Panc1 (cell line): Measurements from ENCODE around the gene TRIM5. TPM values are rescaled to one million over a fixed set of nuclear protein-coding genes. Genes with fewer than 3 reads are reported as not detected.
"Not testable (repeated sequence)": the region's sequence is repeated elsewhere in the genome, so short reads cannot be mapped to it uniquely, and the experiment has no call there.

Source experiments
- ATAC-seq: fragments of 200-7000 bp; cut with Tn5 transposase; 2 replicates; pipeline ENCODE4 v1.9.1; 2020; ENCODE audit warnings: mild to moderate bottlenecking, moderate library complexity
- BruUV-seq: library from RNA; stranded (reverse); fragments of 400-500 nt; replicated peaks from 2 replicates; lab custom pipeline; 2021; lab: Mats Ljungman, UMichigan
- CTCF ChIA-PET: fragments of 300-600 bp; sonication (Branson Sonifier 250); formaldehyde crosslinking; loops from one replicate; lab custom pipeline; 2022; ENCODE audit warnings: antibody characterized with exemption; lab: Charles Lee
- POLR2A ChIA-PET: fragments of 300-600 bp; sonication (Branson Sonifier 250); formaldehyde crosslinking; loops from one replicate; lab custom pipeline; 2022; ENCODE audit warnings: antibody characterized with exemption; lab: Charles Lee
- DNase-seq: peaks from one replicate; pipeline ENCODE4 v3.0.0-alpha.2; 2010; ENCODE audit warnings: low read depth, low spot score
- H3K27ac ChIP-seq: 2 replicates; pipeline ENCODE4 v1.5.1; 2011; ENCODE audit warnings: mild to moderate bottlenecking, low read length, inconsistent platforms
- H3K27me3 ChIP-seq: fragments of 200-500 bp; sonication (Bioruptor generic); 2 replicates; pipeline ENCODE4 v1.6.0; 2014; ENCODE audit warnings: low read length, inconsistent platforms; ENCODE audit not compliant: control insufficient read depth, insufficient read depth
- H3K36me3 ChIP-seq: fragments of 200-500 bp; sonication (Bioruptor generic); 2 replicates; pipeline ENCODE4 v1.5.1; 2014; ENCODE audit warnings: inconsistent platforms, mild to moderate bottlenecking, low read length, moderate library complexity; ENCODE audit not compliant: control insufficient read depth, insufficient read depth
- H3K4me1 ChIP-seq: 2 replicates; pipeline ENCODE4 v1.5.1; 2011; ENCODE audit warnings: inconsistent platforms, mild to moderate bottlenecking, low read length, moderate library complexity; ENCODE audit not compliant: control insufficient read depth, insufficient read depth
- H3K4me3 ChIP-seq, 2 experiments: 2 replicates each; pipeline ENCODE4 v1.5.1; 2011 to 2012; ENCODE audit warnings: low read depth in 2 of 2, low read length in 2 of 2, mild to moderate bottlenecking in 2 of 2, inconsistent platforms in 1 of 2, moderate library complexity in 1 of 2
- H3K9me3 ChIP-seq: fragments of 200-500 bp; sonication (Bioruptor generic); 2 replicates; pipeline ENCODE4 v1.5.1; 2014; ENCODE audit warnings: low read depth, mild to moderate bottlenecking, inconsistent platforms, low read length, moderate library complexity; ENCODE audit not compliant: control insufficient read depth, insufficient read depth
- CTCF ChIP-seq: fragments of 450-650 bp; IDR thresholded peaks from 2 replicates; pipeline ENCODE4 v1.5.1; 2017; ENCODE audit warnings: mild to moderate bottlenecking
- POLR2AphosphoS5 ChIP-seq: IDR thresholded peaks from 2 replicates; pipeline ENCODE4 v1.6.1; 2012; ENCODE audit warnings: mild to moderate bottlenecking, low read depth, low read length, moderate library complexity
- REST ChIP-seq, 2 experiments: IDR thresholded peaks; 2 replicates each; pipeline ENCODE4 v1.6.1; 2011 to 2012; ENCODE audit warnings: low read depth in 2 of 2, control low read depth in 1 of 2, low read length in 1 of 2, mild to moderate bottlenecking in 1 of 2, moderate library complexity in 1 of 2; ENCODE audit not compliant: insufficient read depth in 1 of 2
- SIN3A ChIP-seq: IDR thresholded peaks from 2 replicates; pipeline ENCODE4 v1.6.1; 2012; ENCODE audit warnings: low read depth, mild to moderate bottlenecking, low read length, moderate library complexity, borderline replicate concordance; ENCODE audit not compliant: insufficient read depth
- TCF7L2 ChIP-seq: IDR thresholded peaks from 2 replicates; pipeline ENCODE4 v1.6.1; 2011; ENCODE audit warnings: mild to moderate bottlenecking, low read depth, low read length, inconsistent platforms
- in situ Hi-C: cut with HindIII; loops from 2 replicates; pipeline ENCODE4 v1.10.0; 2016; ENCODE audit warnings: low sequenced_read_pairs, low pct_unique_long_range_greater_than_20kb
- intact Hi-C: fragments of 100-400 bp; cut with micrococcal nuclease; formaldehyde crosslinking; loops from one replicate; pipeline ENCODE4 v1.10.0; 2022; ENCODE audit not compliant: unreplicated experiment
- total RNA-seq: library from RNA; stranded (reverse); gene quantifications from one replicate; pipeline ENCODE4 v1.2.1, GENCODE V29; 2021; ENCODE audit not compliant: unreplicated experiment

TRIM5 gene
- total RNA-seq, 1 experiment from 2014 or later = 56.1 TPM

- H3K36me3 ChIP-seq = no peaks in the 10 kb centered on the region; the same call in 1 of the 2 replicates
- H3K27me3 ChIP-seq = no peaks in the 10 kb centered on the region
- no peak for ATAC-seq
- TF ChIP-seq SIN3A = no peak
- TF ChIP-seq CTCF = no peak
- TF ChIP-seq REST (IDR thresholded peaks at IDR 0.05; ENCODE audit: insufficient read depth in 1 of 2, low read depth in 2 of 2, low read length in 1 of 2) = no peak
- TF ChIP-seq POLR2AphosphoS5 = no peak
- no peak for TF ChIP-seq TCF7L2
- DNase-seq = no peak
- no peaks in the 10 kb centered on the region for H3K9me3 ChIP-seq
- CTCF ChIA-PET = no interaction called here
- POLR2A ChIA-PET = no interaction called here
- no TSS peak for BruUV-seq
- H3K27ac ChIP-seq = no peak overlapping the region
- no peaks in the 10 kb centered on the region for H3K4me1 ChIP-seq
- intact Hi-C loops (no loop called here), in situ Hi-C loops (no loop called here)
- H3K4me3 ChIP-seq = no peak overlapping the region
These were observed 21.4 kb downstream of the TRIM5 start for GRCh38 chr11:5663511-5663910.

GRCh38 chr11:5658318-5658717, 26.6 kb downstream of the TRIM5 start:
- H3K9me3 ChIP-seq = no peaks in the 10 kb centered on the region
- ATAC-seq (peak; percentile 42; the same call in 1 of the 2 replicates), DNase-seq (no peak)
- no peaks in the 10 kb centered on the region for H3K27me3 ChIP-seq
- CTCF ChIA-PET = no interaction called here
- H3K36me3 ChIP-seq = no peaks in the 10 kb centered on the region; the same call in 1 of the 2 replicates
- intact Hi-C loops = no loop called here
- H3K4me1 ChIP-seq = no peaks in the 10 kb centered on the region
- no TSS peak for BruUV-seq
- TF ChIP-seq SIN3A = no peak
- no peak for TF ChIP-seq POLR2AphosphoS5
- no peak for TF ChIP-seq CTCF
- no peak for TF ChIP-seq REST (IDR thresholded peaks at IDR 0.05; ENCODE audit: insufficient read depth in 1 of 2, low read depth in 2 of 2, low read length in 1 of 2)
- no peak for TF ChIP-seq TCF7L2
- H3K4me3 ChIP-seq = no peak overlapping the region
- POLR2A ChIA-PET = no interaction called here
- no peak overlapping the region for H3K27ac ChIP-seq
- in situ Hi-C loops = no loop called here

GRCh38 chr11:5656956-5657355, 27.9 kb downstream of the TRIM5 start:
- CTCF ChIA-PET, ATAC-seq, H3K4me3 ChIP-seq, H3K27ac ChIP-seq, H3K4me1 ChIP-seq, POLR2A ChIA-PET, DNase-seq, H3K27me3 ChIP-seq, BruUV-seq, H3K9me3 ChIP-seq, H3K36me3 ChIP-seq, intact Hi-C loops, in situ Hi-C loops: not testable (repeated sequence)
